Measurements from ENCODE around the gene ARRB1. TPM values are rescaled to one million over a fixed set of nuclear protein-coding genes. Genes with fewer than 3 reads are reported as not detected.

Gene ARRB1
- total and polyA plus RNA-seq, 8 donors = 41.7 to 150 (median 63.2) TPM

GRCh38 chr11:75351791-75352587 is 528 bp upstream of the ARRB1 start:
- no peaks in the 10 kb centered on the region for H3K36me3 ChIP-seq
- H3K9me3 ChIP-seq = no peaks in the 10 kb centered on the region
- H3K27ac ChIP-seq = peak overlapping the region; percentile 93 to 96
- H3K4me1 ChIP-seq = peaks cover 23 to 55% of the 10 kb centered on the region in 2 donors
- intact Hi-C loops (cut with DNase I) = no loop called here
- peak in 1 of 2 donors; percentile 33 for TF ChIP-seq CTCF (IDR thresholded peaks at IDR 0.05)
- DNase-seq (peak in 3 of 4 donors; percentile 69 to 92 (median 84)), ATAC-seq (peak; percentile 53)
- H3K27me3 ChIP-seq = no peaks in the 10 kb centered on the region
- H3K4me3 ChIP-seq = peak overlapping the region; percentile 88 to 91

- H3K27me3 ChIP-seq = no peaks in the 10 kb centered on the region
- peaks cover 32 to 65% of the 10 kb centered on the region in 2 donors for H3K4me1 ChIP-seq
- intact Hi-C loops (cut with DNase I) = no loop called here
- peak overlapping the region; percentile 93 to 96 for H3K27ac ChIP-seq
- ATAC-seq = peak; percentile 25
- peak overlapping the region; percentile 88 to 91 for H3K4me3 ChIP-seq
- H3K36me3 ChIP-seq = no peaks in the 10 kb centered on the region
- DNase-seq = peak in 2 of 4 donors; percentile 50 to 88
- H3K9me3 ChIP-seq = no peaks in the 10 kb centered on the region
- no peak for TF ChIP-seq CTCF (IDR thresholded peaks at IDR 0.05)
Observed at GRCh38 chr11:75350743-75351540, 519 bp downstream of the ARRB1 start.

GRCh38 chr11:75350122-75350742 is 1.2 kb downstream of the ARRB1 start:
- H3K4me3 ChIP-seq = peak overlapping the region; percentile 88 to 91
- peaks cover 39 to 72% of the 10 kb centered on the region in 2 donors for H3K4me1 ChIP-seq
- no peak for TF ChIP-seq CTCF (IDR thresholded peaks at IDR 0.05)
- H3K9me3 ChIP-seq = no peaks in the 10 kb centered on the region
- no peaks in the 10 kb centered on the region for H3K27me3 ChIP-seq
- peak overlapping the region; percentile 93 to 96 for H3K27ac ChIP-seq
- no peak for DNase-seq
- no peak for ATAC-seq
- no peaks in the 10 kb centered on the region for H3K36me3 ChIP-seq
- intact Hi-C loops (cut with DNase I) = no loop called here

GRCh38 chr11:75349521-75350116 is 1.8 kb downstream of the ARRB1 start:
- Histone ChIP-seq H3K9me3 (no peaks in the 10 kb centered on the region), H3K27me3 (no peaks in the 10 kb centered on the region), H3K4me3 (peak overlapping the region; percentile 88 to 91), H3K4me1 (peaks cover 43 to 78% of the 10 kb centered on the region in 2 donors), H3K27ac (peak overlapping the region; percentile 93 to 96), H3K36me3 (peaks cover 0 to 4% of the 10 kb centered on the region in 2 donors)
- peak in 2 of 4 donors; percentile 73 to 85 for DNase-seq
- ATAC-seq = peak; percentile 4
- no peak for TF ChIP-seq CTCF (IDR thresholded peaks at IDR 0.05)
- intact Hi-C loops (cut with DNase I) = no loop called here

Measured in left lung (tissue), 10 donors.